ENCODE results near the gene GOLGA6L9. TPM values are rescaled to one million over a fixed set of nuclear protein-coding genes. Genes with fewer than 3 reads are reported as not detected.

The GOLGA6L9 gene
- total RNA-seq, 2 experiments from 2014 or later, result 3.8 to 3.9 TPM

Other genes starting within 250 kb of the GOLGA6L9 start
- 10 to 100 TPM; 23.7 to 25.6 TPM for gene EFL1, start 167.1 kb upstream of the GOLGA6L9 start, total RNA-seq
- 1 to 10 TPM; 1.1 to 2.8 TPM for gene SAXO2, start 167.0 kb upstream of the GOLGA6L9 start, total RNA-seq
- 1 to 10 TPM; 2.5 to 3.0 TPM for gene GOLGA6L10, start 80.3 kb upstream of the GOLGA6L9 start, total RNA-seq
- 1,000 to 10,000 TPM; 3,057 to 3,069 TPM for gene RPS17, start 110.6 kb downstream of the GOLGA6L9 start, total RNA-seq
- 1 to 10 TPM; 1.2 to 1.6 TPM for gene CPEB1, start 217.5 kb downstream of the GOLGA6L9 start, total RNA-seq